MCF 10A (cell line): ENCODE results near the gene ADAMTSL1. TPM values are rescaled to one million over a fixed set of nuclear protein-coding genes. Genes with fewer than 3 reads are reported as not detected.

Experiments used
- BruUV-seq: library from RNA; stranded (reverse); fragments of 400-500 nt; replicated peaks from 2 replicates; lab custom pipeline; 2021; lab: Mats Ljungman, UMichigan
- CTCF ChIA-PET: fragments of 300-600 bp; sonication (Branson Sonifier 250); formaldehyde crosslinking; extraction: SDS; loops from one replicate; lab custom pipeline; 2021; ENCODE audit warnings: antibody characterized with exemption, inconsistent platforms; lab: Yijun Ruan, JAX
- POLR2A ChIA-PET: fragments of 300-600, 350-650 bp; sonication (Branson Sonifier 250); formaldehyde crosslinking; extraction: SDS; loops from one replicate; lab custom pipeline; 2020; ENCODE audit warnings: antibody characterized with exemption, inconsistent platforms; lab: Yijun Ruan, JAX
- DNase-seq: peaks from one replicate; pipeline ENCODE4 v3.0.0-alpha.2; 2018; ENCODE audit not compliant: unreplicated experiment
- H3K27ac Mint-ChIP-seq: one replicate; pipeline ENCODE4 v1.8.0; 2022; ENCODE audit warnings: mild to moderate bottlenecking, low read depth, mixed read lengths; ENCODE audit not compliant: unreplicated experiment
- H3K27me3 Mint-ChIP-seq: one replicate; pipeline ENCODE4 v1.8.0; 2022; ENCODE audit warnings: mixed read lengths; ENCODE audit not compliant: insufficient read depth, unreplicated experiment
- H3K36me3 Mint-ChIP-seq: one replicate; pipeline ENCODE4 v1.8.0; 2022; ENCODE audit warnings: mild to moderate bottlenecking, moderate library complexity, mixed read lengths; ENCODE audit not compliant: insufficient read depth, unreplicated experiment
- H3K4me1 Mint-ChIP-seq: one replicate; pipeline ENCODE4 v1.8.0; 2022; ENCODE audit warnings: mixed read lengths; ENCODE audit not compliant: insufficient read depth, unreplicated experiment
- H3K4me3 Mint-ChIP-seq: one replicate; pipeline ENCODE4 v1.8.0; 2022; ENCODE audit warnings: mild to moderate bottlenecking, moderate library complexity, mixed read lengths; ENCODE audit not compliant: unreplicated experiment
- H3K9me3 Mint-ChIP-seq: one replicate; pipeline ENCODE4 v1.8.0; 2022; ENCODE audit warnings: mixed read lengths; ENCODE audit not compliant: unreplicated experiment
- intact Hi-C: fragments of 100-400 bp; cut with micrococcal nuclease; formaldehyde crosslinking; loops from 2 replicates; pipeline ENCODE4 v1.14.1; 2022
- total RNA-seq: library from RNA; stranded (reverse); gene quantifications from 2 replicates; pipeline ENCODE4 v1.2.3, GENCODE V29; 2022
- TF ChIP-seq, protein P1 (sequence below): fragments of 200-600 bp; IDR thresholded peaks from one replicate; pipeline ENCODE4 v1.8.0; 2022; ENCODE audit warnings: antibody characterized with exemption, mild to moderate bottlenecking; ENCODE audit not compliant: unreplicated experiment

The ADAMTSL1 gene
- total RNA-seq, 1 experiment from 2014 or later: not detected

GRCh38 chr9:18605766-18606180, 131.8 kb downstream of the ADAMTSL1 start:
- H3K27me3 Mint-ChIP-seq: no peaks in the 10 kb centered on the region
- no peak overlapping the region for H3K4me3 Mint-ChIP-seq
- no peak overlapping the region for H3K27ac Mint-ChIP-seq
- ChIA-PET CTCF (interaction anchor here (0.6 kb wide), 1 partner anchor 350 kb away, joined by 4 read pairs; no protein-coding TSS in a partner anchor), POLR2A (no interaction called here)
- peaks cover 5% of the 10 kb centered on the region for H3K4me1 Mint-ChIP-seq
- TF ChIP-seq, protein P1, sequence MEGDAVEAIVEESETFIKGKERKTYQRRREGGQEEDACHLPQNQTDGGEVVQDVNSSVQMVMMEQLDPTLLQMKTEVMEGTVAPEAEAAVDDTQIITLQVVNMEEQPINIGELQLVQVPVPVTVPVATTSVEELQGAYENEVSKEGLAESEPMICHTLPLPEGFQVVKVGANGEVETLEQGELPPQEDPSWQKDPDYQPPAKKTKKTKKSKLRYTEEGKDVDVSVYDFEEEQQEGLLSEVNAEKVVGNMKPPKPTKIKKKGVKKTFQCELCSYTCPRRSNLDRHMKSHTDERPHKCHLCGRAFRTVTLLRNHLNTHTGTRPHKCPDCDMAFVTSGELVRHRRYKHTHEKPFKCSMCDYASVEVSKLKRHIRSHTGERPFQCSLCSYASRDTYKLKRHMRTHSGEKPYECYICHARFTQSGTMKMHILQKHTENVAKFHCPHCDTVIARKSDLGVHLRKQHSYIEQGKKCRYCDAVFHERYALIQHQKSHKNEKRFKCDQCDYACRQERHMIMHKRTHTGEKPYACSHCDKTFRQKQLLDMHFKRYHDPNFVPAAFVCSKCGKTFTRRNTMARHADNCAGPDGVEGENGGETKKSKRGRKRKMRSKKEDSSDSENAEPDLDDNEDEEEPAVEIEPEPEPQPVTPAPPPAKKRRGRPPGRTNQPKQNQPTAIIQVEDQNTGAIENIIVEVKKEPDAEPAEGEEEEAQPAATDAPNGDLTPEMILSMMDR: no peak
- H3K36me3 Mint-ChIP-seq: no peaks in the 10 kb centered on the region
- H3K9me3 Mint-ChIP-seq: no peaks in the 10 kb centered on the region
- intact Hi-C loops: no loop called here
- no peak for DNase-seq
- no TSS peak for BruUV-seq

GRCh38 chr9:18606281-18606680, 132.3 kb downstream of the ADAMTSL1 start:
- Mint-ChIP-seq H3K27ac (no peak overlapping the region), H3K4me3 (no peak overlapping the region)
- BruUV-seq: no TSS peak

DNA sequence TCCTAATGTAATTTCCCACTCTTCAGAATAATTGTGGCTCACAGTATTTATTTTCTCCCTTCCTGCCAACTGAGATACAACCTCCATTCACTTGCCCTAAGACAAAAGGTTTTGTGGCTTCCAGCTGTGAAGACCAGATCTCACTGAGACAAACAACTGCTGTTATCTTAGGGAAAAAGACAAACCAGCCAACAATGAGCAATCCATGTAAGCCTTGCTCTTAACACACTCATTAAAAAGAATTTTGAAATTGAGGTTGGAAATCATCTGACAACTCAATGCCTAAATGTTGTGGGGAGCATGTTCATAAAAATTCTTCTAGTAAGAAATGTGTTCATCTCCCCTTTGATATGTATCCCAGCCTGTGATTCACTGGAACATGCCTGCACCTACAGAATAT, 132.9 kb downstream of the ADAMTSL1 start:
- Mint-ChIP-seq H3K4me3 (no peak overlapping the region), H3K36me3 (no peaks in the 10 kb centered on the region), H3K9me3 (no peaks in the 10 kb centered on the region), H3K27me3 (no peaks in the 10 kb centered on the region), H3K4me1 (no peaks in the 10 kb centered on the region), H3K27ac (no peak overlapping the region)
- no peak for DNase-seq
- no TSS peak for BruUV-seq
- ChIA-PET POLR2A (no interaction called here), CTCF (no interaction called here)
- intact Hi-C loops: no loop called here
- TF ChIP-seq, protein P1: no peak

More at GRCh38 chr9:18606281-18606680, 132.3 kb downstream of the ADAMTSL1 start:
- Mint-ChIP-seq H3K9me3 (no peaks in the 10 kb centered on the region), H3K27me3 (no peaks in the 10 kb centered on the region), H3K4me1 (no peaks in the 10 kb centered on the region), H3K36me3 (no peaks in the 10 kb centered on the region)
- intact Hi-C loops: no loop called here
- POLR2A ChIA-PET: no interaction called here
- DNase-seq: no peak
- CTCF ChIA-PET: interaction anchor here (0.6 kb wide), 1 partner anchor 351 kb away, joined by 4 read pairs; no protein-coding TSS in a partner anchor
- TF ChIP-seq, protein P1: no peak

- no TSS peak for BruUV-seq
- TF ChIP-seq, protein P1: no peak
- no peaks in the 10 kb centered on the region for H3K9me3 Mint-ChIP-seq
- H3K27me3 Mint-ChIP-seq: no peaks in the 10 kb centered on the region
- H3K4me3 Mint-ChIP-seq: no peak overlapping the region
- CTCF ChIA-PET: no interaction called here
- H3K4me1 Mint-ChIP-seq: no peaks in the 10 kb centered on the region
- POLR2A ChIA-PET: no interaction called here
- no peak for DNase-seq
- H3K27ac Mint-ChIP-seq: no peak overlapping the region
- H3K36me3 Mint-ChIP-seq: no peaks in the 10 kb centered on the region
- intact Hi-C loops: no loop called here
These were observed 134.4 kb downstream of the ADAMTSL1 start for GRCh38 chr9:18608371-18608770.
